CD14-positive monocyte (primary cell): ENCODE results near the gene TXNIP. TPM values are rescaled to one million over a fixed set of nuclear protein-coding genes. Genes with fewer than 3 reads are reported as not detected.

Experiments used
- DNase-seq, 3 donors: peaks; one replicate each; pipeline ENCODE4 v3.0.0-alpha.2; 2011 to 2022
- H2AFZ ChIP-seq: 2 replicates; pipeline ENCODE4 v1.6.0; 2012; ENCODE audit warnings: mild to moderate bottlenecking, low read depth, low read length, inconsistent platforms; ENCODE audit not compliant: insufficient read depth, poor library complexity, severe bottlenecking
- H3K27ac ChIP-seq, 2 donors: 1 replicate in 1 of 2; 2 replicates in 1 of 2; pipeline ENCODE4 v1.5.1; 2012 to 2013; ENCODE audit warnings: low read length in 2 of 2, control low read depth in 1 of 2, inconsistent platforms in 1 of 2, low read depth in 1 of 2, mild to moderate bottlenecking in 1 of 2
- H3K27me3 ChIP-seq, 2 donors: one replicate each; pipeline versions ENCODE4 v1.6.0 to v1.6.1; 2011 to 2013; ENCODE audit warnings: low read length in 2 of 2; ENCODE audit not compliant: control insufficient read depth in 2 of 2, insufficient read depth in 2 of 2
- H3K36me3 ChIP-seq, 2 donors: replicated peaks in 1 of 2; 1 replicate in 1 of 2; 2 replicates in 1 of 2; pipeline versions ENCODE4 v1.5.1 to v1.6.1; 2012 to 2013; ENCODE audit warnings: low read length in 2 of 2, control low read depth in 1 of 2, inconsistent platforms in 1 of 2, mild to moderate bottlenecking in 1 of 2; ENCODE audit not compliant: insufficient read depth in 2 of 2, control insufficient read depth in 1 of 2
- H3K4me1 ChIP-seq, 2 donors: 1 replicate in 1 of 2; 2 replicates in 1 of 2; pipeline versions ENCODE4 v1.5.1 to v1.6.1; 2012 to 2013; ENCODE audit warnings: low read length in 2 of 2, control low read depth in 1 of 2, inconsistent platforms in 1 of 2, mild to moderate bottlenecking in 1 of 2, moderate library complexity in 1 of 2; ENCODE audit not compliant: insufficient read depth in 2 of 2, control insufficient read depth in 1 of 2
- H3K4me2 ChIP-seq: replicated peaks from 2 replicates; pipeline ENCODE3; 2012; ENCODE audit warnings: low read length, moderate library complexity, mild to moderate bottlenecking; ENCODE audit not compliant: poor library complexity, severe bottlenecking; ENCODE audit errors: extremely low read depth
- H3K4me3 ChIP-seq, 3 experiments: fragments of 200-600 bp in 1 of 3; sonication (generic) in 1 of 3; replicated peaks in 1 of 3; 1 replicate in 2 of 3; 2 replicates in 1 of 3; pipeline ENCODE4 v1.5.1; 2011 to 2013; ENCODE audit warnings: low read length in 3 of 3, mild to moderate bottlenecking in 3 of 3, control low read depth in 2 of 3, low read depth in 2 of 3, inconsistent platforms in 1 of 3, moderate library complexity in 1 of 3
- H3K79me2 ChIP-seq: 2 replicates; pipeline ENCODE4 v1.6.0; 2012; ENCODE audit warnings: mild to moderate bottlenecking, control low read depth, inconsistent platforms, low read length, moderate library complexity; ENCODE audit not compliant: insufficient read depth
- H3K9ac ChIP-seq: 2 replicates; pipeline ENCODE4 v1.6.0; 2017; ENCODE audit warnings: low read length, mild to moderate bottlenecking; ENCODE audit not compliant: insufficient read depth, poor library complexity, severe bottlenecking
- H3K9me3 ChIP-seq, 2 donors: replicated peaks in 1 of 2; 1 replicate in 1 of 2; 2 replicates in 1 of 2; pipeline versions ENCODE4 v1.5.1 to v1.6.1; 2012 to 2013; ENCODE audit warnings: low read length in 2 of 2, control low read depth in 1 of 2; ENCODE audit not compliant: control insufficient read depth in 1 of 2, insufficient read depth in 1 of 2
- H4K20me1 ChIP-seq: 2 replicates; pipeline ENCODE4 v1.6.0; 2012; ENCODE audit warnings: mild to moderate bottlenecking, low read length, control low read depth, moderate library complexity; ENCODE audit not compliant: insufficient read depth
- H3K27ac Mint-ChIP-seq, 7 donors: one replicate each; pipeline ENCODE4 v1.8.0; 2020; ENCODE audit warnings: mild to moderate bottlenecking in 7 of 7, mixed read lengths in 7 of 7, moderate library complexity in 6 of 7, inconsistent platforms in 2 of 7
- H3K27me3 Mint-ChIP-seq, 3 donors: one replicate each; pipeline ENCODE4 v1.8.0; 2021 to 2022; ENCODE audit warnings: low read depth in 3 of 3, mild to moderate bottlenecking in 3 of 3, mixed read lengths in 3 of 3, moderate library complexity in 3 of 3, inconsistent platforms in 1 of 3
- H3K36me3 Mint-ChIP-seq, 2 donors: one replicate each; pipeline ENCODE4 v1.8.0; 2020; ENCODE audit warnings: mixed read lengths in 2 of 2, inconsistent platforms in 1 of 2, mild to moderate bottlenecking in 1 of 2
- H3K4me1 Mint-ChIP-seq: one replicate; pipeline ENCODE4 v1.8.0; 2020; ENCODE audit warnings: mild to moderate bottlenecking, mixed read lengths
- H3K4me3 Mint-ChIP-seq, 2 donors: one replicate each; pipeline ENCODE4 v1.8.0; 2020; ENCODE audit warnings: mild to moderate bottlenecking in 2 of 2, mixed read lengths in 2 of 2, moderate library complexity in 1 of 2
- H3K9me3 Mint-ChIP-seq, 7 donors: one replicate each; pipeline ENCODE4 v1.8.0; 2020 to 2022; ENCODE audit warnings: mixed read lengths in 7 of 7, mild to moderate bottlenecking in 6 of 7, moderate library complexity in 6 of 7, inconsistent platforms in 2 of 7
- WGBS: methylation state at CpG from one replicate; pipeline ENCODE4 v1.1.5; 2013; ENCODE audit warnings: missing lambda C conversion rate; ENCODE audit not compliant: insufficient coverage; 5-methylcytosine and 5-hydroxymethylcytosine counted together
- intact Hi-C, 2 donors: fragments of 100-400 bp; cut with micrococcal nuclease; formaldehyde crosslinking; loops; one replicate each; pipeline versions ENCODE4 v1.15.0 to v1.15.1; 2023
- polyA minus RNA-seq: library from RNA; depleted of rRNA, polyadenylated mRNA; stranded (reverse); fragments of >200 nt; gene quantifications from 2 replicates; pipeline ENCODE4 v1.2.3, GENCODE V29; 2012
- polyA plus RNA-seq, 3 donors: library from polyadenylated mRNA; depleted of rRNA in 1 of 3; unstranded in 2 of 3; stranded (reverse) in 1 of 3; fragments of 300-500 nt in 2 of 3; fragments of >200 nt in 1 of 3; fragmentation: Illumina TruSeq in 2 of 3; gene quantifications; 1 replicate in 2 of 3; 2 replicates in 1 of 3; pipeline ENCODE4 v1.2.3, GENCODE V29; 2012 to 2021
- total RNA-seq, 12 experiments: library from RNA in 1 of 12; stranded (reverse) in 1 of 12; fragments of 120-200 nt in 1 of 12; gene quantifications; one replicate each; pipeline ENCODE4 v1.2.4 and lab custom pipeline; 2013 to 2026; ENCODE audit warnings: mixed read lengths in 6 of 12, inconsistent platforms in 1 of 12
- TF ChIP-seq, protein P1 (sequence below): fragments of 200-600 bp; IDR thresholded peaks from one replicate; pipeline ENCODE4 v1.8.0; 2022; ENCODE audit warnings: antibody characterized with exemption, mild to moderate bottlenecking

The TXNIP gene, protein sequence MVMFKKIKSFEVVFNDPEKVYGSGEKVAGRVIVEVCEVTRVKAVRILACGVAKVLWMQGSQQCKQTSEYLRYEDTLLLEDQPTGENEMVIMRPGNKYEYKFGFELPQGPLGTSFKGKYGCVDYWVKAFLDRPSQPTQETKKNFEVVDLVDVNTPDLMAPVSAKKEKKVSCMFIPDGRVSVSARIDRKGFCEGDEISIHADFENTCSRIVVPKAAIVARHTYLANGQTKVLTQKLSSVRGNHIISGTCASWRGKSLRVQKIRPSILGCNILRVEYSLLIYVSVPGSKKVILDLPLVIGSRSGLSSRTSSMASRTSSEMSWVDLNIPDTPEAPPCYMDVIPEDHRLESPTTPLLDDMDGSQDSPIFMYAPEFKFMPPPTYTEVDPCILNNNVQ
- 4,445 TPM for total RNA-seq (2013)
- 1,000 to 10,000 TPM in 1 of 3 donors, 100 to 1,000 TPM in 2; 640 to 3,778 (median 844) TPM for polyA plus RNA-seq
- polyA minus RNA-seq: 1,580 and 3,434 TPM in 2 replicates
- 444 to 1,712 (median 985) reads per million in 11 experiments for total RNA-seq (lab: John Stamatoyannopoulos, UW)

- H3K36me3 Mint-ChIP-seq: peaks cover 41 to 45% of the 10 kb centered on the region in 2 donors
- Histone ChIP-seq H3K9ac (peak within 1 kb of the TSS; percentile 78), H2AFZ (peak within 1 kb of the TSS; percentile 82), H3K27me3 (no peaks in the 10 kb centered on the region), H3K79me2 (peaks cover 81% of the 10 kb centered on the region), H3K36me3 (peaks cover 41 to 43% of the 10 kb centered on the region in 2 donors), H3K4me1 (peaks cover 46 to 67% of the 10 kb centered on the region in 2 donors), H3K9me3 (no peaks in the 10 kb centered on the region), H3K27ac (peak within 1 kb of the TSS; percentile 78 to 84), H4K20me1 (peaks cover 49% of the 10 kb centered on the region), H3K4me2 (peak within 1 kb of the TSS; percentile 97), H3K4me3 (peak within 1 kb of the TSS; percentile 87 to 100 (median 99))
- peaks cover 65% of the 10 kb centered on the region for H3K4me1 Mint-ChIP-seq
- intact Hi-C loops: loop anchor here (1.0 to 5.0 kb wide), 3 partner anchors 14 to 34 kb away; partner anchors contain the start of genes ANKRD34A (in 1 of the 2) and POLR3GL (in 1 of the 2)
- TF ChIP-seq, protein P1, sequence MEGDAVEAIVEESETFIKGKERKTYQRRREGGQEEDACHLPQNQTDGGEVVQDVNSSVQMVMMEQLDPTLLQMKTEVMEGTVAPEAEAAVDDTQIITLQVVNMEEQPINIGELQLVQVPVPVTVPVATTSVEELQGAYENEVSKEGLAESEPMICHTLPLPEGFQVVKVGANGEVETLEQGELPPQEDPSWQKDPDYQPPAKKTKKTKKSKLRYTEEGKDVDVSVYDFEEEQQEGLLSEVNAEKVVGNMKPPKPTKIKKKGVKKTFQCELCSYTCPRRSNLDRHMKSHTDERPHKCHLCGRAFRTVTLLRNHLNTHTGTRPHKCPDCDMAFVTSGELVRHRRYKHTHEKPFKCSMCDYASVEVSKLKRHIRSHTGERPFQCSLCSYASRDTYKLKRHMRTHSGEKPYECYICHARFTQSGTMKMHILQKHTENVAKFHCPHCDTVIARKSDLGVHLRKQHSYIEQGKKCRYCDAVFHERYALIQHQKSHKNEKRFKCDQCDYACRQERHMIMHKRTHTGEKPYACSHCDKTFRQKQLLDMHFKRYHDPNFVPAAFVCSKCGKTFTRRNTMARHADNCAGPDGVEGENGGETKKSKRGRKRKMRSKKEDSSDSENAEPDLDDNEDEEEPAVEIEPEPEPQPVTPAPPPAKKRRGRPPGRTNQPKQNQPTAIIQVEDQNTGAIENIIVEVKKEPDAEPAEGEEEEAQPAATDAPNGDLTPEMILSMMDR: no peak
- peaks cover 0 to 5% (median 0%) of the 10 kb centered on the region in 3 donors for H3K27me3 Mint-ChIP-seq
- WGBS: 1% methylated on average over 22 of the region's 30 CpGs
- peak within 1 kb of the TSS; percentile 99 to 100 for H3K4me3 Mint-ChIP-seq
- peak within 1 kb of the TSS; percentile 93 to 99 (median 97) for H3K27ac Mint-ChIP-seq
- peaks cover 0 to 12% (median 2%) of the 10 kb centered on the region in 7 donors for H3K9me3 Mint-ChIP-seq
- peak; percentile 91 to 97 (median 96) for DNase-seq
Observed at GRCh38 chr1:145996433-145997015, at the start of gene TXNIP. TSS of gene TXNIP (minus strand) at chr1:145996579. CDS start at chr1:145996266, 313 bp downstream.

DNA sequence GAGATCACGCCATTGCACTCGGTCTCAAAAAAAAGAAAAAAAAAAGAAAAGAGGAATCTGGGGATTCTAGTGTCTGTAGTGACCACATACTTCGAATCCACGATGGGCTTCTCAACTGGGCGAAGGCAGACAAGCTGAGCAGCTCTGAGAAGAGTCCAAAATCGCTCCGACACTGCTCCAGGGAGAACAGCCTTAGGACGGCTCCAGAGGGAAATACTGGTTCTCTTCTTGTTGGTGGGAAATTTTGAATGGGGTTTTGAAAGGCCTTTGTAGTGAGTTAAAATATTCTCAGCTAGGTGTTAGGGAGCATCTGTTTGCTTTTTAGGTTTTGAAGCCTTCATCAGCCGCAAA lies 43.4 kb upstream of the TXNIP start:
- H3K4me3 Mint-ChIP-seq: peak overlapping the region in 1 of 2 donors; percentile 90
- no peak overlapping the region for H3K9ac ChIP-seq
- peaks cover 0 to 1% of the 10 kb centered on the region in 2 donors for H3K36me3 Mint-ChIP-seq
- WGBS: 81% methylated on average over 9 of the region's 9 CpGs
- H3K4me1 ChIP-seq: peaks cover 48 to 52% of the 10 kb centered on the region in 2 donors
- no peaks in the 10 kb centered on the region for H3K9me3 ChIP-seq
- H3K4me2 ChIP-seq: peak overlapping the region; percentile 78
- peaks cover 0 to 10% of the 10 kb centered on the region in 2 donors for H3K27me3 ChIP-seq
- H2AFZ ChIP-seq: no peak overlapping the region
- no peaks in the 10 kb centered on the region for H4K20me1 ChIP-seq
- peaks cover 18 to 31% (median 20%) of the 10 kb centered on the region in 3 donors for H3K27me3 Mint-ChIP-seq
- peaks cover 0 to 4% (median 0%) of the 10 kb centered on the region in 7 donors for H3K9me3 Mint-ChIP-seq
- no peak overlapping the region for H3K27ac Mint-ChIP-seq
- DNase-seq: no peak
- H3K27ac ChIP-seq: no peak overlapping the region
- peaks cover 48% of the 10 kb centered on the region for H3K4me1 Mint-ChIP-seq
- TF ChIP-seq, protein P1: no peak
- H3K4me3 ChIP-seq: no peak overlapping the region
- no peaks in the 10 kb centered on the region for H3K79me2 ChIP-seq
- H3K36me3 ChIP-seq: no peaks in the 10 kb centered on the region
- intact Hi-C loops: no loop called here
